Kidney (tissue), 14 donors: ENCODE measurements around the gene LPCAT1. TPM values are rescaled to one million over a fixed set of nuclear protein-coding genes. Genes with fewer than 3 reads are reported as not detected.
"Not testable (repeated sequence)": the region's sequence is repeated elsewhere in the genome, so short reads cannot be mapped to it uniquely, and the experiment has no call there.

Experiments used
- DNase-seq, 5 donors: peaks; one replicate each; pipeline ENCODE4 v3.0.0-alpha.2; 2013 to 2020
- FAIRE-seq: peaks from 2 replicates; lab custom pipeline; 2012; peaks lifted over from hg19 to GRCh38; lab: Jason Lieb, UNC
- H3K27ac ChIP-seq, 2 donors: one replicate each; pipeline ENCODE4 v1.7.0; 2013; ENCODE audit warnings: low read depth in 2 of 2, low read length in 2 of 2, inconsistent platforms in 1 of 2
- H3K27me3 ChIP-seq: one replicate; pipeline ENCODE4 v1.7.1; 2013; ENCODE audit warnings: low read length, inconsistent platforms; ENCODE audit not compliant: control insufficient read depth, insufficient read depth
- H3K36me3 ChIP-seq, 3 donors: one replicate each; pipeline versions ENCODE4 v1.7.0 to v1.7.1; 2013; ENCODE audit warnings: low read length in 3 of 3, control low read depth in 1 of 3, inconsistent platforms in 1 of 3; ENCODE audit not compliant: insufficient read depth in 3 of 3, control insufficient read depth in 2 of 3
- H3K4me1 ChIP-seq, 3 donors: one replicate each; pipeline versions ENCODE4 v1.7.0 to v1.7.1; 2013; ENCODE audit warnings: low read length in 3 of 3, inconsistent platforms in 1 of 3, low read depth in 1 of 3; ENCODE audit not compliant: control insufficient read depth in 2 of 3, insufficient read depth in 2 of 3
- H3K4me3 ChIP-seq, 3 donors: one replicate each; pipeline versions ENCODE4 v1.7.0 to v1.8.1; 2013; ENCODE audit warnings: low read length in 3 of 3, control low read depth in 1 of 3, inconsistent platforms in 1 of 3
- H3K9ac ChIP-seq, 3 donors: one replicate each; pipeline versions ENCODE4 v1.7.0 to v1.7.1; 2013; ENCODE audit warnings: low read length in 3 of 3, control low read depth in 1 of 3, inconsistent platforms in 1 of 3
- H3K9me3 ChIP-seq, 3 donors: one replicate each; pipeline versions ENCODE4 v1.7.0 to v1.7.1; 2013; ENCODE audit warnings: low read length in 3 of 3, control low read depth in 1 of 3, inconsistent platforms in 1 of 3; ENCODE audit not compliant: control insufficient read depth in 2 of 3, insufficient read depth in 1 of 3
- intact Hi-C: fragments of 100-400 bp; cut with DNase I; formaldehyde crosslinking; loops from one replicate; pipeline ENCODE4 v1.11.1; 2022
- polyA plus RNA-seq: library from polyadenylated mRNA; stranded (reverse); fragments of 350-450 nt; fragmentation: Illumina TruSeq; extraction: RNeasy Lipid Tissue Mini Kit (QIAGEN cat#74804); gene quantifications from one replicate; pipeline ENCODE4 v1.2.3, GENCODE V29; 2014; ENCODE audit warnings: low read depth, low replicate concordance; ENCODE audit not compliant: insufficient read depth
- total RNA-seq: library from RNA; stranded (reverse); fragmentation: NEBNext Ultra II Directional; extraction: Animal tissue kit (Norgen Biotek cat#: 25700); gene quantifications from one replicate; pipeline ENCODE4 v1.2.1, GENCODE V29; 2021
- TF ChIP-seq, protein P1 (sequence below): IDR thresholded peaks from 3 replicates; pipeline ENCODE4 v1.5.1; 2012; ENCODE audit warnings: mild to moderate bottlenecking, moderate library complexity, borderline replicate concordance; ENCODE audit not compliant: insufficient read depth; ENCODE audit errors: extremely low read depth
- donor health status: control.
- donor health status: control.
- donor health status: control.
- donor health status: control.
- donor health status: control.
- donor health status: DM: yes; HTN: yes; CAD: no.
- donor health status: Normal renal cell carcinoma (clear cell type).

The LPCAT1 gene
- total and polyA plus RNA-seq, 2 donors from 2014 or later = 22.2 to 46.5 TPM

GRCh38 chr5:1423901-1424603, 99.7 kb downstream of the LPCAT1 start:
- Histone ChIP-seq H3K9me3 (peaks cover 0 to 23% (median 5%) of the 10 kb centered on the region in 3 donors), H3K4me3 (no peak overlapping the region), H3K27me3 (no peaks in the 10 kb centered on the region), H3K9ac (no peak overlapping the region), H3K36me3 (no peaks in the 10 kb centered on the region), H3K27ac (no peak overlapping the region), H3K4me1 (no peaks in the 10 kb centered on the region)
- DNase-seq = peak in 1 of 5 donors; percentile 54
- TF ChIP-seq, protein P1, sequence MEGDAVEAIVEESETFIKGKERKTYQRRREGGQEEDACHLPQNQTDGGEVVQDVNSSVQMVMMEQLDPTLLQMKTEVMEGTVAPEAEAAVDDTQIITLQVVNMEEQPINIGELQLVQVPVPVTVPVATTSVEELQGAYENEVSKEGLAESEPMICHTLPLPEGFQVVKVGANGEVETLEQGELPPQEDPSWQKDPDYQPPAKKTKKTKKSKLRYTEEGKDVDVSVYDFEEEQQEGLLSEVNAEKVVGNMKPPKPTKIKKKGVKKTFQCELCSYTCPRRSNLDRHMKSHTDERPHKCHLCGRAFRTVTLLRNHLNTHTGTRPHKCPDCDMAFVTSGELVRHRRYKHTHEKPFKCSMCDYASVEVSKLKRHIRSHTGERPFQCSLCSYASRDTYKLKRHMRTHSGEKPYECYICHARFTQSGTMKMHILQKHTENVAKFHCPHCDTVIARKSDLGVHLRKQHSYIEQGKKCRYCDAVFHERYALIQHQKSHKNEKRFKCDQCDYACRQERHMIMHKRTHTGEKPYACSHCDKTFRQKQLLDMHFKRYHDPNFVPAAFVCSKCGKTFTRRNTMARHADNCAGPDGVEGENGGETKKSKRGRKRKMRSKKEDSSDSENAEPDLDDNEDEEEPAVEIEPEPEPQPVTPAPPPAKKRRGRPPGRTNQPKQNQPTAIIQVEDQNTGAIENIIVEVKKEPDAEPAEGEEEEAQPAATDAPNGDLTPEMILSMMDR = no peak
- intact Hi-C loops = no loop called here
- no peak for FAIRE-seq

DNA sequence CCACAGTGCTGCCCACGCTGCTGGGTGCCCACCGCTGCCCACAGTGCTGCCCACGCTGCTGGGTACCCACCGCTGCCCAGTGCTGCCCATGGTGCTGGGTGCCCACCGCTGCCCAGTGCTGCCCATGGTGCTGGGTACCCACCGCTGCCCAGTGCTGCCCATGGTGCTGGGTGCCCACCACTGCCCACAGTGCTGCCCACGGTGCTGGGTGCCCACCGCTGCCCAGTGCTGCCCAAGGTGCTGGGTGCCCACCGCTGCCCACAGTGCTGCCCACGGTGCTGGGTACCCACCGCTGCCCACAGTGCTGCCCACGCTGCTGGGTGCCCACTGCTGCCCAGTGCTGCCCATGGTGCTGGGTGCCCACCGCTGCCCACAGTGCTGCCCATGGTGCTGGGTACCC, 101.2 kb downstream of the LPCAT1 start:
- FAIRE-seq, H3K4me3 ChIP-seq, H3K9ac ChIP-seq, H3K4me1 ChIP-seq, H3K27me3 ChIP-seq, H3K27ac ChIP-seq, intact Hi-C loops, H3K36me3 ChIP-seq: not testable (repeated sequence)
- peaks cover 0 to 10% (median 2%) of the 10 kb centered on the region in 3 donors for H3K9me3 ChIP-seq
- peak in 1 of 5 donors; percentile 10 for DNase-seq

GRCh38 chr5:1421521-1422341, 102.0 kb downstream of the LPCAT1 start:
- Histone ChIP-seq H3K4me1 (no peaks in the 10 kb centered on the region), H3K9ac (no peak overlapping the region), H3K27me3 (no peaks in the 10 kb centered on the region), H3K4me3 (no peak overlapping the region), H3K36me3 (no peaks in the 10 kb centered on the region), H3K27ac (no peak overlapping the region), H3K9me3 (peaks cover 0 to 3% (median 0%) of the 10 kb centered on the region in 3 donors)
- TF ChIP-seq, protein P1 = no peak
- FAIRE-seq (no peak), DNase-seq (peak in 1 of 5 donors; percentile 70)
- intact Hi-C loops = no loop called here
